NCI-H2227 treated with DMSO at 0.1 percent for 48 hours (cell line): Measurements from ENCODE around the gene MICAL2.

Source experiments
- DNase-seq: peaks from one replicate; lab custom pipeline; 2025; lab: John Stamatoyannopoulos, UW

The MICAL2 gene

GRCh38 chr11:12189543-12190235 is 79.3 kb downstream of the MICAL2 start:
- no peak for DNase-seq

GRCh38 chr11:12190511-12190910 is 80.1 kb downstream of the MICAL2 start:
- no peak for DNase-seq

- no peak for DNase-seq
Observed at GRCh38 chr11:12192794-12193514, 82.6 kb downstream of the MICAL2 start.

- DNase-seq: no peak
Observed at GRCh38 chr11:12193515-12194336, 83.3 kb downstream of the MICAL2 start.

- no peak for DNase-seq
Observed at GRCh38 chr11:12195768-12196167, 85.4 kb downstream of the MICAL2 start.

GRCh38 chr11:12196308-12196707 is 85.9 kb downstream of the MICAL2 start:
- no peak for DNase-seq

- no peak for DNase-seq
Observed at GRCh38 chr11:12196872-12197271, 86.5 kb downstream of the MICAL2 start.

- no peak for DNase-seq
Observed at GRCh38 chr11:12198251-12199222, 88.1 kb downstream of the MICAL2 start.

- no peak for DNase-seq
Observed at GRCh38 chr11:12199231-12199948, 89.0 kb downstream of the MICAL2 start.

GRCh38 chr11:12200279-12200990 is 90.0 kb downstream of the MICAL2 start:
- DNase-seq: no peak

- no peak for DNase-seq
Observed at GRCh38 chr11:12200991-12201985, 90.9 kb downstream of the MICAL2 start.

- DNase-seq: no peak
Observed at GRCh38 chr11:12202661-12203310, 92.4 kb downstream of the MICAL2 start.

- no peak for DNase-seq
Observed at GRCh38 chr11:12204506-12204905, 94.1 kb downstream of the MICAL2 start.

GRCh38 chr11:12205330-12205729 is 94.9 kb downstream of the MICAL2 start:
- DNase-seq: no peak

GRCh38 chr11:12206529-12206928 is 96.1 kb downstream of the MICAL2 start:
- DNase-seq: no peak

- DNase-seq: no peak
Observed at GRCh38 chr11:12207384-12208150, 97.2 kb downstream of the MICAL2 start.

- no peak for DNase-seq
Observed at GRCh38 chr11:12209096-12209495, 98.7 kb downstream of the MICAL2 start.

GRCh38 chr11:12210200-12210599 is 99.8 kb downstream of the MICAL2 start:
- DNase-seq: no peak
